K562 (cell line): ENCODE data around the gene HDAC10. TPM values are rescaled to one million over a fixed set of nuclear protein-coding genes. Genes with fewer than 3 reads are reported as not detected.
A peak's percentile ranks its signal among the peaks of the same experiment; 100 is the strongest.

Source experiments
- ATAC-seq: fragments of 200-7000 bp; cut with Tn5 transposase; 3 replicates; pipeline ENCODE4 v1.9.1; 2020; ENCODE audit warnings: moderate library complexity
- BruUV-seq: library from RNA; stranded (reverse); fragments of 400-500 nt; replicated peaks from 2 replicates; lab custom pipeline; 2021; lab: Mats Ljungman, UMichigan
- CTCF ChIA-PET: fragments of 300-600 bp; formaldehyde crosslinking; extraction: SDS; loops from one replicate; lab custom pipeline; 2021; ENCODE audit warnings: low intra/inter-chr PET ratio; lab: Yijun Ruan, JAX
- POLR2A ChIA-PET: fragments of 300-600, 350-650 bp; sonication (Branson Sonifier 250); formaldehyde crosslinking; extraction: SDS; loops from one replicate; lab custom pipeline; 2021; ENCODE audit warnings: antibody characterized with exemption, inconsistent platforms; lab: Yijun Ruan, JAX
- DNase-seq, 4 experiments: peaks; one replicate each; pipeline versions ENCODE4 v3.0.0 to v3.0.0-alpha.2; 2011 to 2018; ENCODE audit warnings: low spot score in 3 of 4, mixed read lengths in 3 of 4; ENCODE audit errors: extremely low read depth in 1 of 4
- FAIRE-seq: peaks from 2 replicates; lab custom pipeline; 2011; peaks lifted over from hg19 to GRCh38; lab: Jason Lieb, UNC
- H2AFZ ChIP-seq: 2 replicates; pipeline ENCODE4 v1.6.0; 2011; ENCODE audit warnings: low read depth, low read length, control low read depth, inconsistent platforms
- H3K27ac ChIP-seq: fragments of 200-600 bp; 3 replicates; pipeline ENCODE4 v1.8.0; 2011; ENCODE audit warnings: low read depth, mild to moderate bottlenecking, control low read depth, inconsistent platforms, low read length, moderate library complexity, mixed read lengths; ENCODE audit errors: extremely low read depth
- H3K27me3 ChIP-seq, 2 experiments: fragments of 300-600 bp in 1 of 2; 2 replicates in 1 of 2; 3 replicates in 1 of 2; pipeline versions ENCODE4 v1.6.0 to v1.8.0; 2011; ENCODE audit warnings: inconsistent platforms in 2 of 2, low read length in 2 of 2, mild to moderate bottlenecking in 1 of 2, mixed read lengths in 1 of 2, moderate library complexity in 1 of 2; ENCODE audit not compliant: control insufficient read depth in 2 of 2, insufficient read depth in 2 of 2
- H3K36me3 ChIP-seq: fragments of 300-600 bp; 3 replicates; pipeline ENCODE4 v1.8.0; 2011; ENCODE audit warnings: mild to moderate bottlenecking, low read length, inconsistent platforms; ENCODE audit not compliant: control insufficient read depth, insufficient read depth
- H3K4me1 ChIP-seq, 2 experiments: fragments of 200-600 bp in 1 of 2; replicated peaks in 1 of 2; 2 replicates in 1 of 2; 3 replicates in 1 of 2; pipeline versions ENCODE4 v1.5.1 to v1.8.0; 2011; ENCODE audit warnings: inconsistent platforms in 2 of 2, low read length in 2 of 2, mild to moderate bottlenecking in 1 of 2, mixed read lengths in 1 of 2, moderate library complexity in 1 of 2; ENCODE audit not compliant: control insufficient read depth in 2 of 2, insufficient read depth in 2 of 2
- H3K4me2 ChIP-seq: 2 replicates; pipeline ENCODE4 v1.6.1; 2011; ENCODE audit warnings: low read length, control low read depth, inconsistent platforms, mixed read lengths; ENCODE audit not compliant: insufficient read depth
- H3K4me3 ChIP-seq: fragments of 200-600 bp; sonication (generic), shearing (Covaris generic); 2 replicates; pipeline ENCODE4 v1.5.1; 2016; ENCODE audit warnings: control low read depth, inconsistent platforms
- H3K79me2 ChIP-seq: fragments of 200-600 bp; 3 replicates; pipeline ENCODE4 v1.8.0; 2011; ENCODE audit warnings: low read length, inconsistent platforms; ENCODE audit not compliant: control insufficient read depth, insufficient read depth
- H3K9ac ChIP-seq, 2 experiments: 2 replicates each; pipeline versions ENCODE4 v1.6.0 to v1.6.1; 2011; ENCODE audit warnings: low read depth in 2 of 2, low read length in 2 of 2, control low read depth in 1 of 2, inconsistent platforms in 1 of 2, mild to moderate bottlenecking in 1 of 2, mixed read lengths in 1 of 2; ENCODE audit not compliant: insufficient read depth in 1 of 2
- H3K9me1 ChIP-seq: one replicate; pipeline ENCODE4 v1.6.0; 2011; ENCODE audit warnings: inconsistent platforms, mild to moderate bottlenecking, low read length, moderate library complexity; ENCODE audit not compliant: control insufficient read depth, insufficient read depth
- H3K9me3 ChIP-seq: replicated peaks from 2 replicates; pipeline ENCODE4 v1.5.1; 2011; ENCODE audit warnings: low read depth, low read length, inconsistent platforms; ENCODE audit not compliant: control insufficient read depth, insufficient read depth
- H4K20me1 ChIP-seq: replicated peaks from 2 replicates; pipeline ENCODE4 v1.6.1; 2011; ENCODE audit warnings: low read length, inconsistent platforms, mixed read lengths; ENCODE audit not compliant: control insufficient read depth, insufficient read depth
- ATF1 ChIP-seq, 2 experiments: fragments of 450-650 bp in 1 of 2; IDR thresholded peaks; 2 replicates each; pipeline ENCODE4 v1.6.1; 2016; ENCODE audit warnings: missing compliant biosample characterization in 1 of 2, missing genetic modification characterization in 1 of 2
- ATF7 ChIP-seq: fragments of 450-650 bp; IDR thresholded peaks from 2 replicates; pipeline ENCODE4 v1.7.1; 2014; ENCODE audit warnings: mild to moderate bottlenecking, moderate library complexity
- BMI1 ChIP-seq: fragments of 150-350 bp; IDR thresholded peaks from 2 replicates; pipeline ENCODE4 v1.6.1; 2014; ENCODE audit warnings: low read length
- CHD1 ChIP-seq: fragments of 200-600 bp; sonication (generic); IDR thresholded peaks from one replicate; pipeline ENCODE4 v1.6.1; 2012; ENCODE audit warnings: mild to moderate bottlenecking, moderate library complexity, low read length, inconsistent platforms
- CREB1 ChIP-seq, 2 experiments: sonication (generic) in 1 of 2; formaldehyde crosslinking in 1 of 2; IDR thresholded peaks; 2 replicates each; pipeline versions ENCODE4 v1.6.1 to v1.8.0; 2012 to 2022; ENCODE audit warnings: inconsistent platforms in 1 of 2, mild to moderate bottlenecking in 1 of 2, missing genetic modification reagents in 1 of 2, moderate library complexity in 1 of 2
- CTBP1 ChIP-seq: fragments of 450-650 bp; IDR thresholded peaks from 2 replicates; pipeline ENCODE4 v1.6.1; 2016; ENCODE audit warnings: borderline replicate concordance
- RCOR1 ChIP-seq, 2 experiments: IDR thresholded peaks; 2 replicates each; pipeline ENCODE4 v1.6.1; 2012; ENCODE audit warnings: low read depth in 2 of 2, low read length in 2 of 2, borderline replicate concordance in 1 of 2, improper control_type of control experiment in 1 of 2
- ZFP1 ChIP-seq: fragments of 450-650 bp; formaldehyde crosslinking; IDR thresholded peaks from 2 replicates; pipeline ENCODE4 v1.4.0; 2020; ENCODE audit warnings: mild to moderate bottlenecking, mixed read lengths
- ZKSCAN3 ChIP-seq: fragments of 250-450 bp; sonication (Bioruptor Pico); IDR thresholded peaks from 2 replicates; pipeline ENCODE4 v1.4.0; 2020
- ZNF24 ChIP-seq: fragments of 450-650 bp; IDR thresholded peaks from 2 replicates; pipeline ENCODE4 v1.6.1; 2016
- WGBS: fragments of 100-300 bp; shearing (Covaris generic); methylation state at CpG from one replicate; pipeline ENCODE4 v1.1.6; 2016; ENCODE audit warnings: low coverage, mixed read lengths; ENCODE audit not compliant: insufficient coverage; ENCODE audit errors: missing lambda C conversion rate; 5-methylcytosine and 5-hydroxymethylcytosine counted together
- in situ Hi-C: fragments of 300-500 bp; cut with MboI; formaldehyde crosslinking; loops from 4 replicates; pipeline ENCODE4 v1.15.0; 2018; ENCODE audit warnings: inconsistent platforms, mixed read lengths
- intact Hi-C: fragments of 100-400 bp; cut with micrococcal nuclease; formaldehyde crosslinking; loops from 2 replicates; pipeline ENCODE4 v1.14.2; 2022
- polyA plus RNA-seq, 8 experiments: library from polyadenylated mRNA; depleted of rRNA in 4 of 8; stranded (reverse) in 5 of 8; unstranded in 3 of 8; fragments of >200 nt; fragmentation: Nextera tagmentation in 2 of 8; fragmentation: Illumina TruSeq in 1 of 8; extraction: Ambion mirVana in 2 of 8; extraction: Trizol in 1 of 8; gene quantifications; 2 replicates each; pipeline versions ENCODE4 v1.2.1 to v1.2.3, GENCODE V29; 2011 to 2014; ENCODE audit warnings: inconsistent platforms in 1 of 8, missing spikeins in 1 of 8
- total RNA-seq, 7 experiments: library from RNA; depleted of rRNA in 6 of 7; stranded (reverse); fragments of >200 nt in 6 of 7; fragmentation: Illumina TruSeq in 2 of 7; extraction: Trizol in 2 of 7; gene quantifications; 2 replicates each; pipeline versions ENCODE4 v1.2.1 to v1.2.3, GENCODE V29; 2011 to 2021; ENCODE audit warnings: low replicate concordance in 1 of 7
- TF ChIP-seq, protein P1 (sequence below), 2 experiments: fragments of 450-650 bp in 1 of 2; sonication (generic) in 1 of 2; formaldehyde crosslinking in 1 of 2; IDR thresholded peaks in 1 of 2; conservative IDR thresholded peaks in 1 of 2; 2 replicates each; pipeline versions ENCODE4 v1.6.1 to v1.8.1; 2016 to 2023; ENCODE audit warnings: mild to moderate bottlenecking in 2 of 2, moderate library complexity in 2 of 2, inconsistent platforms in 1 of 2, missing genetic modification reagents in 1 of 2
- TF ChIP-seq, protein P2 (sequence below): fragments of 450-650 bp; IDR thresholded peaks from 2 replicates; pipeline ENCODE4 v1.6.1; 2016; ENCODE audit warnings: borderline replicate concordance
- TF ChIP-seq, protein P3 (sequence below): sonication (generic); formaldehyde crosslinking; IDR thresholded peaks from 2 replicates; pipeline ENCODE4 v1.8.1; 2022; ENCODE audit warnings: missing genetic modification reagents

HDAC10 gene
- total and polyA plus RNA-seq, 9 of the 15 experiments (the other 6 are each of a cell fraction or from before 2014, with no cell fraction given): 0.10 to 44.2 (median 6.5) TPM

DNA sequence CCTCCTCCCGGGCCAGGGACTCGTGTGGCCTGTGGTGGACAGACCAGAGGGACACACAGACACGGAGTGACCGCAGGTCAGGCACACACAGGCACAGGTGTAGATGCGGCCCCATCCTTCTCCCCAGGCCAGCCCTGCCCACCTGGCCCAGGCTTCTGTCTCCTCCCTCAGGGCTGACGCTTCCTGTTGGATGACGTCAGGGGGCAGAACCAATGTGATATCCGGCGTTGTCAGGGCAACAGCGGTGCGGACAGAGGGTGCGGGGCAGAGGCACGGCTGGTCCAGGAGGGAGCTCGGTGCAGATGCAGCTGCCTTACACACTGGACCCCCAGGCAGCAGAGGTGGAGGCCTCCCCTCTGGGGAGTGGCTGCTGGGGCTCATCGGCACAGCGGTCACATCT, 3.3 kb downstream of the HDAC10 start:
- Histone ChIP-seq H3K36me3 (peaks cover 40% of the 10 kb centered on the region; the same call in 2 of the 3 replicates), H3K27ac (0 out of 3 replicates have a peak overlapping the region, but pooled peaks have one; percentile 2), H3K27me3 (no peaks in the 10 kb centered on the region), H3K9me3 (no peaks in the 10 kb centered on the region), H4K20me1 (peaks cover 7% of the 10 kb centered on the region), H3K4me3 (no peak overlapping the region), H2AFZ (no peak overlapping the region), H3K79me2 (peaks cover 50% of the 10 kb centered on the region), H3K4me1 (peaks cover 9 to 74% of the 10 kb centered on the region in 2 experiments), H3K9me1 (no peaks in the 10 kb centered on the region), H3K9ac (peak overlapping the region in 1 of 2 experiments; percentile 71; a peak in 1 of 4 replicates), H3K4me2 (no peak overlapping the region)
- FAIRE-seq (peak; percentile 89), ATAC-seq (peak; percentile 44), DNase-seq (peak in 3 of 4 experiments; percentile 30 to 80 (median 56))
- no TSS peak for BruUV-seq
- POLR2A ChIA-PET: interaction anchor here (0.6 to 0.7 kb wide), 2 partner anchors 9 to 15 kb away, joined by 3 read pairs; no protein-coding TSS in a partner anchor
- in situ Hi-C loops: no loop called here
- WGBS: 22% methylated on average over 12 of the region's 16 CpGs
- intact Hi-C loops: no loop called here
- CTCF ChIA-PET: no interaction called here
- TF ChIP-seq ZFP1 (CRISPR knock-in tag): no peak
- TF ChIP-seq CHD1: no peak
- peak; percentile 95 for TF ChIP-seq ATF7
- TF ChIP-seq CTBP1: 0 out of 2 replicates have a peak, but pooled peaks have one; percentile 18
- TF ChIP-seq, protein P1, sequence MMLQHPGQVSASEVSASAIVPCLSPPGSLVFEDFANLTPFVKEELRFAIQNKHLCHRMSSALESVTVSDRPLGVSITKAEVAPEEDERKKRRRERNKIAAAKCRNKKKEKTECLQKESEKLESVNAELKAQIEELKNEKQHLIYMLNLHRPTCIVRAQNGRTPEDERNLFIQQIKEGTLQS (IDR thresholded peaks at IDR 0.05): peak; percentile 89
- TF ChIP-seq, protein P1 (CRISPR knock-in tag; conservative IDR thresholded peaks at IDR 0.05): no peak
- TF ChIP-seq CREB1 (IDR thresholded peaks at IDR 0.05): peak; percentile 53; the same call in 1 of the 2 replicates
- peak; percentile 70 for TF ChIP-seq CREB1 (CRISPR knock-in tag; IDR thresholded peaks at IDR 0.05)
- no peak for TF ChIP-seq ZNF24
- TF ChIP-seq RCOR1 (IDR thresholded peaks at IDR 0.05; ENCODE audit: borderline replicate concordance in 1 of 2, low read depth in 2 of 2, low read length in 2 of 2): peak in 1 of 2 experiments; percentile 26; a peak in 1 of 4 replicates
- peak; percentile 63; the same call in 1 of the 2 replicates for TF ChIP-seq BMI1
- TF ChIP-seq ATF1 (CRISPR knock-in tag; IDR thresholded peaks at IDR 0.05): no peak
- peak; percentile 85 for TF ChIP-seq ATF1 (tag; IDR thresholded peaks at IDR 0.05)
- TF ChIP-seq, protein P2, sequence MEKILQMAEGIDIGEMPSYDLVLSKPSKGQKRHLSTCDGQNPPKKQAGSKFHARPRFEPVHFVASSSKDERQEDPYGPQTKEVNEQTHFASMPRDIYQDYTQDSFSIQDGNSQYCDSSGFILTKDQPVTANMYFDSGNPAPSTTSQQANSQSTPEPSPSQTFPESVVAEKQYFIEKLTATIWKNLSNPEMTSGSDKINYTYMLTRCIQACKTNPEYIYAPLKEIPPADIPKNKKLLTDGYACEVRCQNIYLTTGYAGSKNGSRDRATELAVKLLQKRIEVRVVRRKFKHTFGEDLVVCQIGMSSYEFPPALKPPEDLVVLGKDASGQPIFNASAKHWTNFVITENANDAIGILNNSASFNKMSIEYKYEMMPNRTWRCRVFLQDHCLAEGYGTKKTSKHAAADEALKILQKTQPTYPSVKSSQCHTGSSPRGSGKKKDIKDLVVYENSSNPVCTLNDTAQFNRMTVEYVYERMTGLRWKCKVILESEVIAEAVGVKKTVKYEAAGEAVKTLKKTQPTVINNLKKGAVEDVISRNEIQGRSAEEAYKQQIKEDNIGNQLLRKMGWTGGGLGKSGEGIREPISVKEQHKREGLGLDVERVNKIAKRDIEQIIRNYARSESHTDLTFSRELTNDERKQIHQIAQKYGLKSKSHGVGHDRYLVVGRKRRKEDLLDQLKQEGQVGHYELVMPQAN: no peak
- TF ChIP-seq, protein P3, sequence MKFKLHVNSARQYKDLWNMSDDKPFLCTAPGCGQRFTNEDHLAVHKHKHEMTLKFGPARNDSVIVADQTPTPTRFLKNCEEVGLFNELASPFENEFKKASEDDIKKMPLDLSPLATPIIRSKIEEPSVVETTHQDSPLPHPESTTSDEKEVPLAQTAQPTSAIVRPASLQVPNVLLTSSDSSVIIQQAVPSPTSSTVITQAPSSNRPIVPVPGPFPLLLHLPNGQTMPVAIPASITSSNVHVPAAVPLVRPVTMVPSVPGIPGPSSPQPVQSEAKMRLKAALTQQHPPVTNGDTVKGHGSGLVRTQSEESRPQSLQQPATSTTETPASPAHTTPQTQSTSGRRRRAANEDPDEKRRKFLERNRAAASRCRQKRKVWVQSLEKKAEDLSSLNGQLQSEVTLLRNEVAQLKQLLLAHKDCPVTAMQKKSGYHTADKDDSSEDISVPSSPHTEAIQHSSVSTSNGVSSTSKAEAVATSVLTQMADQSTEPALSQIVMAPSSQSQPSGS: peak; percentile 70; the same call in 1 of the 2 replicates
- no peak for TF ChIP-seq ZKSCAN3 (CRISPR knock-in tag)
